Astrocyte of the cerebellum (primary cell): ENCODE results near the gene GIT2.
A peak's percentile ranks its signal among the peaks of the same experiment; 100 is the strongest.

ENCODE experiments used
- DNase-seq: peaks from one replicate; pipeline ENCODE4 v3.0.0-alpha.2; 2011; ENCODE audit warnings: low read depth
- H3K4me3 ChIP-seq: 2 replicates; pipeline ENCODE4 v1.5.1; 2011; ENCODE audit warnings: mild to moderate bottlenecking, low read depth, low read length, moderate library complexity
- CTCF ChIP-seq: IDR thresholded peaks from 2 replicates; pipeline ENCODE4 v1.5.1; 2012; ENCODE audit warnings: low read length, low read depth, moderate library complexity, mild to moderate bottlenecking; ENCODE audit errors: missing control alignments
- in situ Hi-C: cut with HindIII; loops from 2 replicates; pipeline ENCODE4 v1.10.0; 2017; ENCODE audit warnings: low sequenced_read_pairs

GIT2 gene

GRCh38 chr12:109928058-109928656 lies 68.0 kb downstream of the GIT2 start:
- H3K4me3 ChIP-seq = no peak overlapping the region
- no peak for DNase-seq
- in situ Hi-C loops = no loop called here
- no peak for TF ChIP-seq CTCF

GRCh38 chr12:109927622-109928021 lies 68.5 kb downstream of the GIT2 start:
- no peak overlapping the region for H3K4me3 ChIP-seq
- no peak for DNase-seq
- in situ Hi-C loops = no loop called here
- peak; percentile 76 for TF ChIP-seq CTCF

GRCh38 chr12:109926488-109927210 lies 69.5 kb downstream of the GIT2 start:
- no peak for TF ChIP-seq CTCF
- in situ Hi-C loops = no loop called here
- DNase-seq = no peak

GRCh38 chr12:109926016-109926415 lies 70.2 kb downstream of the GIT2 start:
- in situ Hi-C loops = no loop called here
- no peak overlapping the region for H3K4me3 ChIP-seq
- no peak for TF ChIP-seq CTCF
- DNase-seq = no peak

More at GRCh38 chr12:109926488-109927210, 69.5 kb downstream of the GIT2 start:
- H3K4me3 ChIP-seq = no peak overlapping the region

GRCh38 chr12:109925185-109925840 lies 70.9 kb downstream of the GIT2 start:
- no peak for TF ChIP-seq CTCF
- no peak for DNase-seq
- H3K4me3 ChIP-seq = no peak overlapping the region
- in situ Hi-C loops = no loop called here

- in situ Hi-C loops = no loop called here
- H3K4me3 ChIP-seq = no peak overlapping the region
- no peak for TF ChIP-seq CTCF
- DNase-seq = no peak
These were observed 72.5 kb downstream of the GIT2 start for GRCh38 chr12:109923481-109924245.
